ENCODE results near the gene RCVRN. TPM values are rescaled to one million over a fixed set of nuclear protein-coding genes. Genes with fewer than 3 reads are reported as not detected.
"Not testable (repeated sequence)": the region's sequence is repeated elsewhere in the genome, so short reads cannot be mapped to it uniquely, and the experiment has no call there.

RCVRN gene
- total and polyA plus RNA-seq, 4 donors: 0.33 to 1.3 TPM; not detected in 2

DNA sequence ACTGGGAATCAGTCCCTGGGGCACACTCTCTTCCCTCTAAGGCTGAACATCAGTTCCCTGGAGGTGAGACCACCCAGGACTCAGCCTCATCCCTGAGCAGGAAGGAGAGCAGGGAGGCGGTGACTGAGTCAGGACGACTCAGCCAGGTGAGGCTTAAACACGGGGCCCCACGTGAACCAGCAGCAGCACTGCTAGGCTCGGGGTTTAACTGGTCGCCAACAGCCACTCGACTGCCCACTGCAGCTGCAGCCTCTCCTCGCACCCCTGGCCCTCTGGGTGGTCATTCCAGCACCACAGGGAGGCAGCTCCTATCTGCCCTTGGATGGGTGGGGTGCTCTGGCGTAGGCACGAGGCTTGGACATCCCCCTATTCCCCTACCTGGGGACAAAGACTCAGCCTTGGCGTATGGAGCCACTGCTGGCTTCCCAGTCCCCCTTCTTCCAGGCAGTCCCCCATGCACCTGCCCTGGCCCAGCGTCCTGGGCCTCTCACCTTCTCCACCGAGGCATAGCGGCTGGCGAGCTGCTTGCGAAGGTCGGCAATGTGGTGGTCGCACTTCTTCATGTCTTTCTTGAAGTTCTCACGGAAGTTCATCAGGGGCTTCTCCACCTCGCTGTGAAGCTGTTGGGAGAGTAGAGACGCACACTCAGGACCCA is 21.2 kb upstream of the RCVRN start:
- DNase-seq (ENCODE audit: low read depth in 4 of 6, low spot score in 6 of 6): no peak
- Histone ChIP-seq H3K27ac (ENCODE audit: low read depth, low read length) (no peak overlapping the region), H3K4me3 (ENCODE audit: low read depth, low read length) (no peak overlapping the region), H3K4me1 (ENCODE audit: control insufficient read depth, insufficient read depth, low read length) (peaks cover 10% of the 10 kb centered on the region), H3K36me3 (ENCODE audit: control insufficient read depth, insufficient read depth, low read length) (peaks cover 16% of the 10 kb centered on the region), H3K9me3 (ENCODE audit: control insufficient read depth, insufficient read depth, low read length) (no peaks in the 10 kb centered on the region), H3K27me3 (ENCODE audit: control insufficient read depth, insufficient read depth, low read length) (no peaks in the 10 kb centered on the region)
- WGBS (ENCODE audit: insufficient coverage): 96% methylated on average over 21 of the region's 21 CpGs

DNA sequence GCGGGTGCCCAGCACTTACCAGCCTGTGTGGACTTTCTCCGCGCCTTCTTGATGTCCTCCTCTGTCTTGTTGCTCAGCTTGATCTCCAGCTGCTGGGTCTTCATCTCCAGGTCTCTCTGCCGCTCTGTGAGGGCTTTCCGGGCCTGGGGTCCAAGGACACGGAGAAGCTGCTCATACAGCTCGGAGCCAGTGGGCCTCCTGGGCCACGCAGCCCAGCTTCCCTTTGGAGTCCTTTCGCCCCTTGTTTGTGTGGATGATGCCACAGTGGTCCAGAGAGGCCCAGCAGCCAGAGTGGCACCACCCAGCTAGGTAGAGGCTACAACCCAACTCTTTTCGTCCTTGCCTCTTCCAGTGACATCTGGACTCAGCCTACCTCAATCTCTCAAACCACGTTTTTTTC is 20.4 kb upstream of the RCVRN start:
- Histone ChIP-seq H3K27me3 (ENCODE audit: control insufficient read depth, insufficient read depth, low read length) (no peaks in the 10 kb centered on the region), H3K9me3 (ENCODE audit: control insufficient read depth, insufficient read depth, low read length) (no peaks in the 10 kb centered on the region), H3K36me3 (ENCODE audit: control insufficient read depth, insufficient read depth, low read length) (peaks cover 16% of the 10 kb centered on the region), H3K4me1 (ENCODE audit: control insufficient read depth, insufficient read depth, low read length) (peaks cover 5% of the 10 kb centered on the region), H3K27ac (ENCODE audit: low read depth, low read length) (no peak overlapping the region), H3K4me3 (ENCODE audit: low read depth, low read length) (no peak overlapping the region)
- DNase-seq (ENCODE audit: low read depth in 4 of 6, low spot score in 6 of 6): no peak
- 97% methylated on average over 11 of the region's 11 CpGs for WGBS (ENCODE audit: insufficient coverage)

DNA sequence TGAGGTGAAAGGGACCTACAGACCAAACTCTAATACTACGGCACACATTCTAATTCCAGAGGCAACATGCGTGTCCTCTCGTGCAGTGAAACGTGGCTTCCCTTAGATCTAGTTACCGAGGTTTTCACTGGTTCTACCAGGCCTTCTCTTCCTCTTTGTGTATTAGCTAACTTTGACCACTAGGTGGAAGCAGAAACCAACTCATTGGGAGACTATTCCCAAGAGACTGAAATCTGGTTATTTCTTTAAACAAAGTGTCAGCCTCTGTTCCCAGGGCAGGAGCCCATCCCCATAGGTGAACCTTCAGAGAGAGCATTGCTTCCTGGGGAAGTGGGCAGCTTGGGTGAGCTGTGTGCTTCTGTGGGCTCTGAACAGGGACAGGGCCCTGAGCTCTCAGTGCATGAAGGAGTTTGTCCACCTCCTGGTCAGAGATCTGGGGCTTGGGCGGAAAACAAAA is 19.7 kb upstream of the RCVRN start:
- 11% methylated on average over 5 of the region's 6 CpGs for WGBS (ENCODE audit: insufficient coverage)
- peaks cover 5% of the 10 kb centered on the region for H3K4me1 ChIP-seq (ENCODE audit: control insufficient read depth, insufficient read depth, low read length)
- H3K4me3 ChIP-seq (ENCODE audit: low read depth, low read length): no peak overlapping the region
- no peaks in the 10 kb centered on the region for H3K9me3 ChIP-seq (ENCODE audit: control insufficient read depth, insufficient read depth, low read length)
- no peak overlapping the region for H3K27ac ChIP-seq (ENCODE audit: low read depth, low read length)
- H3K36me3 ChIP-seq (ENCODE audit: control insufficient read depth, insufficient read depth, low read length): peaks cover 16% of the 10 kb centered on the region
- DNase-seq (ENCODE audit: low read depth in 4 of 6, low spot score in 6 of 6): peak; percentile 73 to 96 (median 79)
- H3K27me3 ChIP-seq (ENCODE audit: control insufficient read depth, insufficient read depth, low read length): no peaks in the 10 kb centered on the region

DNA sequence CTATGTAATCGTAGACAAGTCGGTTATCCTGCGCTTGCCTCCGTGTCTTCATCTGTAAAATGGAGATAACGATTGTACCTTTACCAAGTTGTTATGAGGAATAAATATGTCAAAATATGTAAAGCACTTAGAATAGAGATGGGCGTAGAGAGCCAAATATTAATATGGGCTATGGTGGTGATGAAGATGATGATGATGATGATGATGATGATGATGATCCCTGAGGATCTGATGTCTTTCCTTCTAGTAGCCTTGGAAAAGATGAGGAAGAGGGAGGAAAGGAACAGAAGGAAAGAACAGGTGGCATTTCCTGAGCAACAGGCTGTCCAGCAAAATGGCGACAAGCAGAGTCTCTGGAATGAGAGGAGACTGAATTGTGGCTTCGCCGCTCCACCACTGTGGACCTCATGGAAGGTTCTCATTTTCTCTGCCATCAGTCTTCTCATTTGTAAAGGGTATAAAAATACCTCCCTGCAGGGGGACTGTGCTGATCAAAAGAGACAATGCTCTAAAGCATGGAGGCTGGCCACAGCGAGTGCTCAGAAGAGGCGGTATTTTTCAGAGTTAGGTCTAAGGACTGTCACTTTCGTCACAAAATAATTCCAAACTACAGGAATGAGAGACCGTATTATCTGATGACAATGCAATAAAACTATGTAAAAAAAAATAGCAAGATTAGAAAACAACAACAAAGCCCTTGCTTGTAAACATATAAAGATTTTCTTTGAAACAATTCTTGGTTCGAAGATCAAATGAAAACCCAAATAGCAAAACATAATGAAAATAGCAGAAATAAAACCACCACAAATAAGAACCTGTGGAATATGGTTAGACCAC is 17.2 kb upstream of the RCVRN start:
- Histone ChIP-seq H3K27ac (ENCODE audit: low read depth, low read length) (no peak overlapping the region), H3K36me3 (ENCODE audit: control insufficient read depth, insufficient read depth, low read length) (peaks cover 37% of the 10 kb centered on the region), H3K4me3 (ENCODE audit: low read depth, low read length) (no peak overlapping the region), H3K27me3 (ENCODE audit: control insufficient read depth, insufficient read depth, low read length) (no peaks in the 10 kb centered on the region), H3K9me3 (ENCODE audit: control insufficient read depth, insufficient read depth, low read length) (no peaks in the 10 kb centered on the region), H3K4me1 (ENCODE audit: control insufficient read depth, insufficient read depth, low read length) (peaks cover 5% of the 10 kb centered on the region)
- WGBS (ENCODE audit: insufficient coverage): 78% methylated on average over 2 of the region's 14 CpGs
- DNase-seq (ENCODE audit: low read depth in 4 of 6, low spot score in 6 of 6): no peak

DNA sequence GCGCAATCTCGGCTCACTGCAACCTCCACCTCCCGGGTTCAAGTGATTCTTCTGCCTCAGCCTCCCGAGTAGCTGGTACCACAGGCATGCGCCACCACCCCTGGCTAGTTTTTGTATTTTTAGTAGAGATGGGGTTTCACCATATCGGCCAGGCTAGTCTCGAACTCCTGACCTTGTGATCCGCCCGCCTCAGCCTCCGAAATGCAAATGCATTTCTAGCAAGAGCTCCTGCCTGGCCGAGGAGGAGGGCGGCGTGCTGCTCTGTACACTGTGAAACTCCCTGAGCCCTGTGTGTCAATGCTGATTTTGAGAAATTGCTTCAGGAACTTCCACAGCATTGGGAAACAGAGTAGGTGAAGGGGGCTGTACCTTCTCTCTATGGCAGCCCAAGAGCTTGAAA is 16.1 kb upstream of the RCVRN start:
- peaks cover 42% of the 10 kb centered on the region for H3K36me3 ChIP-seq (ENCODE audit: control insufficient read depth, insufficient read depth, low read length)
- H3K4me3 ChIP-seq (ENCODE audit: low read depth, low read length); H3K27me3 ChIP-seq (ENCODE audit: control insufficient read depth, insufficient read depth, low read length); H3K27ac ChIP-seq (ENCODE audit: low read depth, low read length); H3K9me3 ChIP-seq (ENCODE audit: control insufficient read depth, insufficient read depth, low read length); DNase-seq (ENCODE audit: low read depth in 4 of 6, low spot score in 6 of 6); H3K4me1 ChIP-seq (ENCODE audit: control insufficient read depth, insufficient read depth, low read length): not testable (repeated sequence)
- 95% methylated on average over 9 of the region's 13 CpGs for WGBS (ENCODE audit: insufficient coverage)

DNA sequence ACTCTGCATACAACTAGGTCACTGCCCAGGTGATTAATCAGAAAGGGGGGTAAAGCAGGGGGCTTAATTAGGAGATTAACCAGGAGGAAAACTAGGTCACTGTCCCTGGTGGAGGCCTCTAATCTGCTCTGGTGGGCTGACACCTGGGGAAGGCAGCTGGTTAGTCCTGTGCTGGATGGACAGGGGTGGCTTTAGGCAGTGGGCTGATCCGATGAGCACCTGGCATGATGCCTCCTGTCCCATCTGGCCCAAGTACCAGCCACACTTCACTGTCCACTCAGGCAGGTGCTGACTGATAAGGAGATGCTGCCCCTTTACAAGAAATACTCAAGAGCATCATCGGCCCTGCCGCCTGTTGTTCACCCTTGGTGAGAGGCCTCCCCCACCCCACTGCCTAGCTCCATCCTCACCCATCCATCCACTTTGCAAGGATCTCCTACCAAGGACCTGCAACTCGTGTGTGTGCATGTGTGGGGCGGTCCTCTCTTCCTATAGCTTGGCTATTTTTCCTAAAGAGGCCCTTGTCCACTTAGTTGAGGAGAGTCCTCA is 13.8 kb upstream of the RCVRN start:
- H3K4me3 ChIP-seq (ENCODE audit: low read depth, low read length): no peak overlapping the region
- peaks cover 4% of the 10 kb centered on the region for H3K4me1 ChIP-seq (ENCODE audit: control insufficient read depth, insufficient read depth, low read length)
- DNase-seq (ENCODE audit: low read depth in 4 of 6, low spot score in 6 of 6): no peak
- H3K27ac ChIP-seq (ENCODE audit: low read depth, low read length): no peak overlapping the region
- 97% methylated on average over 5 of the region's 5 CpGs for WGBS (ENCODE audit: insufficient coverage)
- H3K9me3 ChIP-seq (ENCODE audit: control insufficient read depth, insufficient read depth, low read length): no peaks in the 10 kb centered on the region
- H3K27me3 ChIP-seq (ENCODE audit: control insufficient read depth, insufficient read depth, low read length): no peaks in the 10 kb centered on the region
- peaks cover 42% of the 10 kb centered on the region for H3K36me3 ChIP-seq (ENCODE audit: control insufficient read depth, insufficient read depth, low read length)

DNA sequence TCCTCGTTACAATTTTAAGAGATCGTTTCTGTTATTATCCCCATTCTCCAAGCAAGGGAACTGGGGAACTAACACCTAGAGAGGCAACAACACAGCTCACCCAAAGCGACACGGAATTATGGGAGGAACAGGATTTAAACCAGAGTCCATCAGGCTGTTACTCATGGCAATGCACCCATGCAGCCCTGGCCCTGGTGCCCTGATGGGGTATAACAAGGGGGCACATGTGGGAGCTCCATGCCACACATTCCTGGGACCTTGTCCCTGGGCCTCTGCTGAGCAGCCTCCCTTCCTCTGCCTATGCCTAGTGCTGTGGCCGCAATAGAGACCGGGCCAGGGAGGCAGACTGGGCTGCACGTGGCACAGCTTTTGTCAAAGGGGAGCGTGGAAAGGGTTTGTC is 13.3 kb upstream of the RCVRN start:
- no peak overlapping the region for H3K27ac ChIP-seq (ENCODE audit: low read depth, low read length)
- H3K4me1 ChIP-seq (ENCODE audit: control insufficient read depth, insufficient read depth, low read length): peaks cover 7% of the 10 kb centered on the region
- 94% methylated on average over 5 of the region's 8 CpGs for WGBS (ENCODE audit: insufficient coverage)
- peaks cover 42% of the 10 kb centered on the region for H3K36me3 ChIP-seq (ENCODE audit: control insufficient read depth, insufficient read depth, low read length)
- no peak overlapping the region for H3K4me3 ChIP-seq (ENCODE audit: low read depth, low read length)
- H3K27me3 ChIP-seq (ENCODE audit: control insufficient read depth, insufficient read depth, low read length): no peaks in the 10 kb centered on the region
- no peaks in the 10 kb centered on the region for H3K9me3 ChIP-seq (ENCODE audit: control insufficient read depth, insufficient read depth, low read length)
- no peak for DNase-seq (ENCODE audit: low read depth in 4 of 6, low spot score in 6 of 6)

DNA sequence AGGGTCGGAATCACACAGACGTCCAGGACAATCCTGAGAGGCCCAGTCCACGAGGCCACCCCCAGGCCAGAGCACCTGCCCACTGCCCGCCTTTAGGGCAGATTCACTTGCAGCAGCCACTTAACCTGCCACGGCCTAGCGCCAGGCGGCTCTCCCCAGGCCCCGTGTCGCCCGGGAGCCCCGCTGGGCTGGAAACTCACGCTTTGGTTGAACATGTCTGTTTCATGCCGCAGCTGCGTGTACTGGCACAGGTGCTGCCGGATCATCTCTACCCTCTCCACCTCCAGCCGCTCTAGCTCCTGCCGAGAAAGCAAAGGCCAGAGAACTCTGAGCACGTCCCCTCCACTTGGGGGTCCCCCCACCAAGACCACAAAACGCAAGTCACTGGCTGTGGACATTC is 12.7 kb upstream of the RCVRN start:
- Histone ChIP-seq H3K9me3 (ENCODE audit: control insufficient read depth, insufficient read depth, low read length) (no peaks in the 10 kb centered on the region), H3K36me3 (ENCODE audit: control insufficient read depth, insufficient read depth, low read length) (peaks cover 42% of the 10 kb centered on the region), H3K4me3 (ENCODE audit: low read depth, low read length) (no peak overlapping the region), H3K27me3 (ENCODE audit: control insufficient read depth, insufficient read depth, low read length) (no peaks in the 10 kb centered on the region), H3K27ac (ENCODE audit: low read depth, low read length) (no peak overlapping the region), H3K4me1 (ENCODE audit: control insufficient read depth, insufficient read depth, low read length) (peaks cover 7% of the 10 kb centered on the region)
- DNase-seq (ENCODE audit: low read depth in 4 of 6, low spot score in 6 of 6): no peak
- 89% methylated on average over 18 of the region's 19 CpGs for WGBS (ENCODE audit: insufficient coverage)

DNA sequence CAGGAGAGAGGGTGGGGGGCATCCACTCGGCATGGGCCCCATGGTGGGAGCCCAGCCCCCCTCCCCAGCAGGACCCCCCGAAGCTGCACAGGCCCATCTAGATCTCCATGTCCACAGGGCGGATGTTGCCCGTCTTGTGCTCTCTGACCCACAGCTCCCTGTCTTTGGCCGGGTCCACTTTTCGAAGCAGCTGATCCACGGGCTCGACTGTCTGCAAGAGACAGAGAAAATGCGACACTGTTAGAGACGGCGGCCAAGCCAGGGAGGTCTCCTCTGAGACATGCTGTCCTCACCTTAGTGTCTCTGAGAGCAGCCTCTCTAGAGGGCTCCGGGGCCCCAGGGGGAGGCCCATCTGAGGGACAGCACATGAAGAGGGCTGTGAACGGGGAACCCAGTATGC is 12.1 kb upstream of the RCVRN start:
- H3K27ac ChIP-seq (ENCODE audit: low read depth, low read length): no peak overlapping the region
- no peaks in the 10 kb centered on the region for H3K9me3 ChIP-seq (ENCODE audit: control insufficient read depth, insufficient read depth, low read length)
- peaks cover 12% of the 10 kb centered on the region for H3K4me1 ChIP-seq (ENCODE audit: control insufficient read depth, insufficient read depth, low read length)
- no peak for DNase-seq (ENCODE audit: low read depth in 4 of 6, low spot score in 6 of 6)
- no peaks in the 10 kb centered on the region for H3K27me3 ChIP-seq (ENCODE audit: control insufficient read depth, insufficient read depth, low read length)
- H3K36me3 ChIP-seq (ENCODE audit: control insufficient read depth, insufficient read depth, low read length): peaks cover 42% of the 10 kb centered on the region
- 88% methylated on average over 11 of the region's 13 CpGs for WGBS (ENCODE audit: insufficient coverage)
- no peak overlapping the region for H3K4me3 ChIP-seq (ENCODE audit: low read depth, low read length)
